A673 (cell line): ENCODE data around the gene CD86.

Experiments
- EZH2 ChIP-seq: fragments of 200-600 bp; sonication (generic); IDR thresholded peaks from 2 replicates; pipeline ENCODE4 v1.6.1; 2017; ENCODE audit warnings: borderline replicate concordance, low read depth, mild to moderate bottlenecking, mixed read lengths, antibody characterized with exemption, low read length; ENCODE audit not compliant: poor library complexity, severe bottlenecking
- TF ChIP-seq, protein P1 (sequence below): fragments of 300-800, 200-600 bp; sonication (generic); conservative IDR thresholded peaks from 2 replicates; pipeline ENCODE4 v1.5.1; 2017; ENCODE audit warnings: low read depth, mild to moderate bottlenecking, antibody characterized with exemption, low read length, moderate library complexity, mixed read lengths

DNA sequence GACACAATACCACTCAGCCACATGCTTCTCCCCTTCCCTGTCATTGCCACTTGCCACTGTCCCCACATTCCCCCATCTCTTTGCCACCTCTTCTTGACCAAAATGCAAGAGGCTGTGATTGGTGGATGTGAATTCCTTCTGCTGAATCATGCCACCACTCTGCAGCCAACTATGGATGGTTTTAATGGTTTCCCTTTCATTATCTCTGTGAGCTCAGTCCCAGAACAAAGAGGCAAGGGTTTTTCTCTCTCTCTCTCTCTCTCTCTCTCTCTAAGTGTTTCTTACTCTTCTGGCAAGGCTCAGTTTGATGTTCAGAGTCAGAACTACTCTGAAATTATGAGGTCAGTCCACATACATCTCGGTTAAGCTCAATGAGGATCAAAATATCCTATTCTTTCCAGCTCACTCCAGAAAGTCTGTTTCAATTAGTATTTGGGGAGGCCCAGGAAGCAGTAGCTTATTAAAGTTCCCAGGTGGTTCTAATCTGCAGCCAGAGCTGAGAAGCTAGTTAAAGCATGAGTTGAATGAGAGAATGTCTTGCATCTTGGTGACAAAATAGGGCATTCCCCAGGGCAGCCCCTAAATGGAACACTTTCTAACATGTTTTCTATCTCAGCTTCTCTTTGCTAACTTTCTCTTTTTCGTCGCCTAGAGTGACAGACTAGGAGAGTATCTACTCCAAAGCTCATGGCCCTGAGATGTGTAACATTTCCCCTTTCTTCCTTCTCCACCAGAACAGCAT, 24.6 kb upstream of the CD86 start:
- TF ChIP-seq, protein P1, sequence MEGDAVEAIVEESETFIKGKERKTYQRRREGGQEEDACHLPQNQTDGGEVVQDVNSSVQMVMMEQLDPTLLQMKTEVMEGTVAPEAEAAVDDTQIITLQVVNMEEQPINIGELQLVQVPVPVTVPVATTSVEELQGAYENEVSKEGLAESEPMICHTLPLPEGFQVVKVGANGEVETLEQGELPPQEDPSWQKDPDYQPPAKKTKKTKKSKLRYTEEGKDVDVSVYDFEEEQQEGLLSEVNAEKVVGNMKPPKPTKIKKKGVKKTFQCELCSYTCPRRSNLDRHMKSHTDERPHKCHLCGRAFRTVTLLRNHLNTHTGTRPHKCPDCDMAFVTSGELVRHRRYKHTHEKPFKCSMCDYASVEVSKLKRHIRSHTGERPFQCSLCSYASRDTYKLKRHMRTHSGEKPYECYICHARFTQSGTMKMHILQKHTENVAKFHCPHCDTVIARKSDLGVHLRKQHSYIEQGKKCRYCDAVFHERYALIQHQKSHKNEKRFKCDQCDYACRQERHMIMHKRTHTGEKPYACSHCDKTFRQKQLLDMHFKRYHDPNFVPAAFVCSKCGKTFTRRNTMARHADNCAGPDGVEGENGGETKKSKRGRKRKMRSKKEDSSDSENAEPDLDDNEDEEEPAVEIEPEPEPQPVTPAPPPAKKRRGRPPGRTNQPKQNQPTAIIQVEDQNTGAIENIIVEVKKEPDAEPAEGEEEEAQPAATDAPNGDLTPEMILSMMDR = no peak
- TF ChIP-seq EZH2 = no peak
